ENCODE data around the gene VCAN. TPM values are rescaled to one million over a fixed set of nuclear protein-coding genes. Genes with fewer than 3 reads are reported as not detected.

The VCAN gene
- total and polyA plus RNA-seq, 2 donors = 7.0 to 15.0 TPM

DNA sequence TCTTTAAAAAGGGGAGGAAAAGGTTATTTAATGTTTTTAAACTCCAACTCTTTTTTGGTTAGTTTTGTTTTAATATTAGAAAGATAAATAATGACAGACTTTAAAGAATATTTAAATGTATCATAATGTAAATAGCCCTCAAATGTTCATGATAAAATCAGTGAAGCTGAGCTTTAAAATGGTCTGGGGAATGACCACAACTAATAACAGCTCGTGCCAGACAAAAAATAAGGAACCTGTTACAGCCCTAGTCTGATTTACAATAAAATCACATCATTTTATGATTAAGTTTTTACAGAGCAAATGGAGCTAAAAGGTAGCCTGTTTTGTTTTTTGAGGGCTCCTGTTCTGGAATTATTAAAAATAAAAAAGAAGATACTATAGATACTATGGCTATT is 46.1 kb downstream of the VCAN start:
- H3K36me3 ChIP-seq (ENCODE audit: control insufficient read depth in 2 of 2, insufficient read depth in 2 of 2, low read length in 1 of 2) = no peaks in the 10 kb centered on the region
- 96% methylated on average over 1 of the region's 1 CpG for WGBS
- H3K9me3 ChIP-seq (ENCODE audit: control insufficient read depth in 2 of 2, insufficient read depth in 1 of 2, low read length in 1 of 2) = no peaks in the 10 kb centered on the region
- H3K4me1 ChIP-seq (ENCODE audit: control insufficient read depth in 2 of 2, insufficient read depth in 2 of 2, low read length in 2 of 2) = no peaks in the 10 kb centered on the region
- no peak overlapping the region for H3K4me3 ChIP-seq (ENCODE audit: low read length in 2 of 2)
- no peak overlapping the region for H3K27ac ChIP-seq (ENCODE audit: low read depth in 1 of 2, low read length in 1 of 2)
- H3K27me3 ChIP-seq (ENCODE audit: control insufficient read depth in 2 of 2, insufficient read depth in 1 of 2, low read length in 1 of 2) = no peaks in the 10 kb centered on the region
- no peak for DNase-seq (ENCODE audit: low read depth in 6 of 9, low spot score in 9 of 9)

DNA sequence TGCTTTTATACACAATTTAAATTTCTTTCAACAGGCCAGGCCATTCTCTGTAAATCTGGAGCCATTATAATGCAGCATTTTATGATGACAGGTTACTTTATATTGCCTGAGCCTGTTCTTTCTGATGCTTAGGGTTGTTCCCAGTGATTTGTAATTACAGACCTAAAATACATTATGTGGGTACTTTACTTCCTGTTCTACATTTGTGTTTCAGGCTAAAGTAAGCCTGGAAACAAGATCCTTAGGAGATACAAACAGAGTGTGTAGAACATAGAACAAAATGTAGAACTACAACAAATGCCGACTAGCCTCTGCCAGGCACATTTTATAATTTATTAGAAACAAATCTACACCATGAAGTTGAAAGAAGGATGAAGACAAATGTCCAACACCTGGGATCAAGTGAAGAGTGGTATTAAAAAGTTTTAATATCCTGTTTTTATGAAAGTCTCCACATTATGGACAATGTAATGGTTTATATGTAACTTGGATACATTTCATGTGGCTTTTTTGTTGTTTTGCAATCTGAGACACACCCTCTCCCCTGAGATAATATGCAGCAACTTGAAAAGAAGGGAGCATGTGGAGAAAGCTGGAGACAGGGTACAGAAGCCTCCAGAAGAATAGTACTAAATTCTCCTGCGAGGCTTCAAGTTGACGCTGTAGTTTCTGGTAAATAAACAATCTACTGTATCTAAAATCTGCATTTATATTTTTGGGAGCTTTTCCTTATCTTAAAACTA is 46.9 kb downstream of the VCAN start:
- no peak for DNase-seq (ENCODE audit: low read depth in 6 of 9, low spot score in 9 of 9)
- Histone ChIP-seq H3K27ac (ENCODE audit: low read depth in 1 of 2, low read length in 1 of 2) (no peak overlapping the region), H3K4me3 (ENCODE audit: low read length in 2 of 2) (no peak overlapping the region), H3K27me3 (ENCODE audit: control insufficient read depth in 2 of 2, insufficient read depth in 1 of 2, low read length in 1 of 2) (no peaks in the 10 kb centered on the region), H3K4me1 (ENCODE audit: control insufficient read depth in 2 of 2, insufficient read depth in 2 of 2, low read length in 2 of 2) (no peaks in the 10 kb centered on the region), H3K9me3 (ENCODE audit: control insufficient read depth in 2 of 2, insufficient read depth in 1 of 2, low read length in 1 of 2) (no peaks in the 10 kb centered on the region), H3K36me3 (ENCODE audit: control insufficient read depth in 2 of 2, insufficient read depth in 2 of 2, low read length in 1 of 2) (no peaks in the 10 kb centered on the region)
- WGBS = 94% methylated on average over 3 of the region's 3 CpGs

DNA sequence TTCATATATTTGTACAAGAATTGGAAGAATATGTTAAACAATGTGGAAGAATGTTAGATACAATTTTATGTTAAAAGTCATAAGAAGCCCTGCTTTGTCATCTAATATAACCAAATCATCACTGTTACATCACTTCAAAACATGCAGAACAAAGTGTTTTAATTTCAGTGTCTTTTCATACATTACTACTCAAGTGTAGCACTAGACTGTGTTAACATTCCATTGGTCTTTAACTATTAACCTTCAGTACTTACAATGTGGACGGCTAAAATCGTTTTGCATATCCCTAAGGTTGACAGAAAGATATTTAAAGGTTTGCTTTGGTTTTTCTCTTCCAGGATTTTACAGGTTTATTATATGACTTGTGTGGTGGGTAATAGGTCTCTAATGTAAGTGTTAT is 50.9 kb downstream of the VCAN start:
- Histone ChIP-seq H3K27me3 (ENCODE audit: control insufficient read depth in 2 of 2, insufficient read depth in 1 of 2, low read length in 1 of 2) (no peaks in the 10 kb centered on the region), H3K4me3 (ENCODE audit: low read length in 2 of 2) (no peak overlapping the region), H3K4me1 (ENCODE audit: control insufficient read depth in 2 of 2, insufficient read depth in 2 of 2, low read length in 2 of 2) (no peaks in the 10 kb centered on the region), H3K9me3 (ENCODE audit: control insufficient read depth in 2 of 2, insufficient read depth in 1 of 2, low read length in 1 of 2) (no peaks in the 10 kb centered on the region), H3K27ac (ENCODE audit: low read depth in 1 of 2, low read length in 1 of 2) (no peak overlapping the region), H3K36me3 (ENCODE audit: control insufficient read depth in 2 of 2, insufficient read depth in 2 of 2, low read length in 1 of 2) (no peaks in the 10 kb centered on the region)
- no peak for DNase-seq (ENCODE audit: low read depth in 6 of 9, low spot score in 9 of 9)
- 94% methylated on average over 2 of the region's 2 CpGs for WGBS

DNA sequence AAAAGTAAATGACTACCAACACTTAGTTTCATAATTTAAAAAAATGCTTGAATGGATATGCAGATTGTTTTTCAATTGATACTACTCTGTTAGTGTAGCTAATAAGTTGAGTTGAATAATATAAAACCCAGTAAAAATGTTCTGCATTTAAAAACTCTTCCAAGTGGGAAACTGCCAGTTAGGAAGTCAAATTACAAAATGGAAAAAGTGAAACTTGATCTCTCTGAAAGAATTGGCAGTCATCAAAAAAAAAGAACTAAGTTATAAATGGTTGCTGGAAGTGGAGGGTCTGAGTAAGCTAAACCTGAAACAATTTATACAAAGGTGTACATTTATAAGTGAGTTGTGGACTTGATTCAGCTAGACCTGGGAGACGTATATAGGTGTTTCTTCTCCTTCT is 52.4 kb downstream of the VCAN start:
- H3K27ac ChIP-seq (ENCODE audit: low read depth in 1 of 2, low read length in 1 of 2) = no peak overlapping the region
- H3K27me3 ChIP-seq (ENCODE audit: control insufficient read depth in 2 of 2, insufficient read depth in 1 of 2, low read length in 1 of 2) = no peaks in the 10 kb centered on the region
- H3K9me3 ChIP-seq (ENCODE audit: control insufficient read depth in 2 of 2, insufficient read depth in 1 of 2, low read length in 1 of 2) = no peaks in the 10 kb centered on the region
- no peaks in the 10 kb centered on the region for H3K36me3 ChIP-seq (ENCODE audit: control insufficient read depth in 2 of 2, insufficient read depth in 2 of 2, low read length in 1 of 2)
- 97% methylated on average over 1 of the region's 1 CpG for WGBS
- H3K4me1 ChIP-seq (ENCODE audit: control insufficient read depth in 2 of 2, insufficient read depth in 2 of 2, low read length in 2 of 2) = no peaks in the 10 kb centered on the region
- H3K4me3 ChIP-seq (ENCODE audit: low read length in 2 of 2) = no peak overlapping the region
- DNase-seq (ENCODE audit: low read depth in 6 of 9, low spot score in 9 of 9) = no peak

DNA sequence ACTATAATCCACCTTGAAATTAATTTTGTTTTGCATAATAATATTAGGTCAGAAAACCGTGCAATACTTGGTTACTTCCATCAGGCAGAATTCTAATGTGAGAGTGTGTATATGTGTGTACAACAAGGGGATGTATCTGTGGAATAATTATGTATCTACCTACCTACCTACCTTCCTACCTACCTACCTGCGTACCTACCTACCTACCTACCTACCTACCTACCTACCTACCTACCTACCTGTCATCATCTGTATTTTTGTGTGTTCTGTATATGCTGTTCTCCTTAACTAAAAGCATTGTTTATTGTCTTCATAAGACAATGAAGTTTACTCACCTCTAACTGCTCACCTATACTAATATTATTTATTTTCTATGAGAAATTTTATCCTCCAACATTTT is 52.8 kb downstream of the VCAN start:
- WGBS = 98% methylated on average over 2 of the region's 2 CpGs
- no peaks in the 10 kb centered on the region for H3K9me3 ChIP-seq (ENCODE audit: control insufficient read depth in 2 of 2, insufficient read depth in 1 of 2, low read length in 1 of 2)

DNA sequence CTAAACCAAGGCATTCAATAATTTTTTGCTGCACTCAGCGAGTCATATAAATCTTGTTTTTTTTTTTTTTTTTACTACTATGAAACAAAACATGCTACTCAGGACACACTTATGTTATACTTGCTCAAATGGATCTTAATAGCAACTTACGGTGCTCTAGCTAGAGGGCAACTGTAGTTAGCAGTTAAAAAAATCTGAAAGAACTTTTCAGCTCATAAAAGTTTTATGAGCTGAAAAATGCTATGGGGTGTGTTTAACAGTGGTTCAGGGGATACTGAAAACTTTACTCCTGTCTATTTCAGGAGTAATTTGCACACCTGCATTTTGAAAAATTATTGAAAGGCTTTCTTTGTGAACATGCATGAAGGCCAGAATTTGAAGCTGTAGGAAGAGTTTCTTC is 53.4 kb downstream of the VCAN start:
- H3K27me3 ChIP-seq (ENCODE audit: control insufficient read depth in 2 of 2, insufficient read depth in 1 of 2, low read length in 1 of 2) = no peaks in the 10 kb centered on the region
- no peak overlapping the region for H3K27ac ChIP-seq (ENCODE audit: low read depth in 1 of 2, low read length in 1 of 2)
- H3K36me3 ChIP-seq (ENCODE audit: control insufficient read depth in 2 of 2, insufficient read depth in 2 of 2, low read length in 1 of 2) = no peaks in the 10 kb centered on the region
- 72% methylated on average over 2 of the region's 2 CpGs for WGBS
- H3K4me1 ChIP-seq (ENCODE audit: control insufficient read depth in 2 of 2, insufficient read depth in 2 of 2, low read length in 2 of 2) = no peaks in the 10 kb centered on the region
- no peak for DNase-seq (ENCODE audit: low read depth in 6 of 9, low spot score in 9 of 9)
- H3K4me3 ChIP-seq (ENCODE audit: low read length in 2 of 2) = no peak overlapping the region
- no peaks in the 10 kb centered on the region for H3K9me3 ChIP-seq (ENCODE audit: control insufficient read depth in 2 of 2, insufficient read depth in 1 of 2, low read length in 1 of 2)

More for the DNA sequence above, 52.8 kb downstream of the VCAN start:
- H3K36me3 ChIP-seq (ENCODE audit: control insufficient read depth in 2 of 2, insufficient read depth in 2 of 2, low read length in 1 of 2) = no peaks in the 10 kb centered on the region
- no peaks in the 10 kb centered on the region for H3K4me1 ChIP-seq (ENCODE audit: control insufficient read depth in 2 of 2, insufficient read depth in 2 of 2, low read length in 2 of 2)
- no peak overlapping the region for H3K27ac ChIP-seq (ENCODE audit: low read depth in 1 of 2, low read length in 1 of 2)
- DNase-seq (ENCODE audit: low read depth in 6 of 9, low spot score in 9 of 9) = no peak
- H3K4me3 ChIP-seq (ENCODE audit: low read length in 2 of 2) = no peak overlapping the region
- no peaks in the 10 kb centered on the region for H3K27me3 ChIP-seq (ENCODE audit: control insufficient read depth in 2 of 2, insufficient read depth in 1 of 2, low read length in 1 of 2)

DNA sequence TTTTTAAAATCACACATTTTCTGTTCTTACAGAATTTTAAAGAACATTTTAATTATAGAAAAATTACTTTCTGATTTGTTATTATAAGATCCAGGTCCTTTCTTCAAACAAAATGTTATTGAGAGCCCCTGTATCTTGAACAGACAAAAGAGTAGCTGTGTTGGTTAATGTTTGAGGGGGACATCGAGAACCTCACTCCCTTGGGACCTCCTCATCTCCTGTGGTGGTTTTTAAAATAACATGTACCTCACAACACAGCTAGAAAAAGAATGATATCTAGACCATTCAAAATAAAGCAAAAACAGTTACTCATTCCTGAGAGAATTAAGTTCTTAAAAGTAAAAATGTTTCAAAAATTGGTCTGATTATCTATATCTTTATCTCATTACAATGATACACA is 54.7 kb downstream of the VCAN start:
- Histone ChIP-seq H3K4me1 (ENCODE audit: control insufficient read depth in 2 of 2, insufficient read depth in 2 of 2, low read length in 2 of 2) (no peaks in the 10 kb centered on the region), H3K36me3 (ENCODE audit: control insufficient read depth in 2 of 2, insufficient read depth in 2 of 2, low read length in 1 of 2) (no peaks in the 10 kb centered on the region), H3K9me3 (ENCODE audit: control insufficient read depth in 2 of 2, insufficient read depth in 1 of 2, low read length in 1 of 2) (no peaks in the 10 kb centered on the region), H3K4me3 (ENCODE audit: low read length in 2 of 2) (no peak overlapping the region), H3K27me3 (ENCODE audit: control insufficient read depth in 2 of 2, insufficient read depth in 1 of 2, low read length in 1 of 2) (no peaks in the 10 kb centered on the region), H3K27ac (ENCODE audit: low read depth in 1 of 2, low read length in 1 of 2) (no peak overlapping the region)
- DNase-seq (ENCODE audit: low read depth in 6 of 9, low spot score in 9 of 9) = no peak
- 95% methylated on average over 1 of the region's 1 CpG for WGBS

DNA sequence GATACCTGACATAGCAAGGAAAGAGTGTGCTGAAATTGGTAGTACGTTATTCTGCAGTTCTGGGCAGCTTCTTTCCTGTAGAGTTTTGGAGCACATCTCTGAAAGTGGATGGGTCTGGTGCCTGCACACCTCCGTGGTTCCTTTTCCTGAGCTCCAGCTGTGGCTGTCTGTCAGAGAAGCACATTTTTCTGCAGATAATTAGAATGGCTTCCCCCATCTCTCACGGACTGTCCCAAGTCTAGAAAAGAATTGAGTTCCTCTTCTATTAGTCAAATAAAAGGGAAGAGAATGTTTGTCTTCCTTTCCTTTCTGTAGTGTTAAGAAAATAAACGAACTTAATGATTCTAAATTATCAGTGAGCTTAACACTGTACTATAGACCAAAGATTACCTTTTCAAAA is 55.7 kb downstream of the VCAN start:
- Histone ChIP-seq H3K36me3 (ENCODE audit: control insufficient read depth in 2 of 2, insufficient read depth in 2 of 2, low read length in 1 of 2) (no peaks in the 10 kb centered on the region), H3K27me3 (ENCODE audit: control insufficient read depth in 2 of 2, insufficient read depth in 1 of 2, low read length in 1 of 2) (no peaks in the 10 kb centered on the region), H3K4me3 (ENCODE audit: low read length in 2 of 2) (no peak overlapping the region), H3K9me3 (ENCODE audit: control insufficient read depth in 2 of 2, insufficient read depth in 1 of 2, low read length in 1 of 2) (no peaks in the 10 kb centered on the region), H3K4me1 (ENCODE audit: control insufficient read depth in 2 of 2, insufficient read depth in 2 of 2, low read length in 2 of 2) (no peaks in the 10 kb centered on the region), H3K27ac (ENCODE audit: low read depth in 1 of 2, low read length in 1 of 2) (no peak overlapping the region)
- 33% methylated on average over 4 of the region's 4 CpGs for WGBS
- no peak for DNase-seq (ENCODE audit: low read depth in 6 of 9, low spot score in 9 of 9)

DNA sequence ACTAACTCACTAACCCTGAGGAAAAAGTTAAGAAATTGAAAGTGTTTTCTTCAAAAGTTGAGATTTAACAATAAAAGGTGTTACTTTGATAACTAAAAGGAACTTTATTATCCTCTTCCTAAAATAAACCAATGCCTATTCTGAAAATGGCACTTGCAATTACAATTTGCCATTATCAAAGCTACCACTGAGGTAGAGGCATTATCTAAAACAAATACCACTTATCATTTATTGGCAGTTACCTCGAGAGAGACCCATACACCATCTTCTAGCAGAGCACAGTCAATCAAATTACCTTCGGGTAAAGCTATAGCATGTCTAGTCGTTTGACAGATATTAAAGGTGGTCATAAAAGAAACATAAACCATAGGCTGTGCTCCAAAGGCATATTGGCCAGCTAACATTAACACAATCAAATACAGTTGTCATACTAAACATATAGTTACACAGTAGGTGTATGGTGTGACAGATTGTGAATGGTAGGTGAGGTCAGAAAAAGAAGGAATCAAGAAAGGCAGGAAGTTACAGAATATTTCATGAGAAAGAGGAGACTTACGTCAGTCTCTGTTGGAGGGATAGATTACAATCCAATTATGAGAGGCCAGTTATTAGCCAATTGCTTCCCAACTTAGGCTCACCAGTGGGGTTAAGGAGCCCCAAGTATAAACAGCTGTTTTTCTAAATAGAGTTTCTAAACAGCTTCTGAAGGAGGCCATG is 56.3 kb downstream of the VCAN start:
- Histone ChIP-seq H3K9me3 (ENCODE audit: control insufficient read depth in 2 of 2, insufficient read depth in 1 of 2, low read length in 1 of 2) (no peaks in the 10 kb centered on the region), H3K4me1 (ENCODE audit: control insufficient read depth in 2 of 2, insufficient read depth in 2 of 2, low read length in 2 of 2) (no peaks in the 10 kb centered on the region), H3K4me3 (ENCODE audit: low read length in 2 of 2) (no peak overlapping the region), H3K36me3 (ENCODE audit: control insufficient read depth in 2 of 2, insufficient read depth in 2 of 2, low read length in 1 of 2) (no peaks in the 10 kb centered on the region), H3K27ac (ENCODE audit: low read depth in 1 of 2, low read length in 1 of 2) (no peak overlapping the region), H3K27me3 (ENCODE audit: control insufficient read depth in 2 of 2, insufficient read depth in 1 of 2, low read length in 1 of 2) (no peaks in the 10 kb centered on the region)
- DNase-seq (ENCODE audit: low read depth in 6 of 9, low spot score in 9 of 9) = no peak
- WGBS = 97% methylated on average over 4 of the region's 4 CpGs
